HG03097 (cell line): ENCODE results near the gene CEP126.

ENCODE experiments used
- ATAC-seq: cut with Tn5 transposase; IDR thresholded peaks from one replicate; pipeline ENCODE4 v1.9.1; 2021; ENCODE audit not compliant: unreplicated experiment, low FRiP score

Gene CEP126

GRCh38 chr11:101914738-101915426 is at the start of gene CEP126:
Gene CEP126, plus strand, starts transcription at chr11:101915010. Its CDS starts 275 bp downstream, at chr11:101915285.
- ATAC-seq: peak; percentile 100

- ATAC-seq: no peak
Measured at GRCh38 chr11:101866619-101867491, 48.0 kb upstream of the CEP126 start.

- no peak for ATAC-seq
Measured at GRCh38 chr11:101867951-101868350, 46.9 kb upstream of the CEP126 start.

GRCh38 chr11:101870510-101870909 is 44.3 kb upstream of the CEP126 start:
- ATAC-seq: no peak

GRCh38 chr11:101872171-101872882 is 42.5 kb upstream of the CEP126 start:
- ATAC-seq: no peak

- ATAC-seq: no peak
Measured at GRCh38 chr11:101880222-101880621, 34.6 kb upstream of the CEP126 start.

- no peak for ATAC-seq
Measured at GRCh38 chr11:101881586-101881985, 33.2 kb upstream of the CEP126 start.

GRCh38 chr11:101885631-101886030 is 29.2 kb upstream of the CEP126 start:
- no peak for ATAC-seq

- no peak for ATAC-seq
Measured at GRCh38 chr11:101889767-101890166, 25.0 kb upstream of the CEP126 start.

GRCh38 chr11:101894505-101894904 is 20.3 kb upstream of the CEP126 start:
- no peak for ATAC-seq

- ATAC-seq: no peak
Measured at GRCh38 chr11:101907815-101908214, 7.0 kb upstream of the CEP126 start.

GRCh38 chr11:101909087-101909486 is 5.7 kb upstream of the CEP126 start:
- ATAC-seq: no peak

- ATAC-seq: no peak
Measured at GRCh38 chr11:101912823-101913284, 2.0 kb upstream of the CEP126 start.

GRCh38 chr11:101913656-101914055 is 1.2 kb upstream of the CEP126 start:
- no peak for ATAC-seq

- no peak for ATAC-seq
Measured at GRCh38 chr11:101914341-101914737, 471 bp upstream of the CEP126 start.

- ATAC-seq: no peak
Measured at GRCh38 chr11:101915791-101916291, 1.0 kb downstream of the CEP126 start.

GRCh38 chr11:101916422-101916821 is 1.6 kb downstream of the CEP126 start, which contains the start of gene ANGPTL5:
Gene ANGPTL5, minus strand, starts transcription at chr11:101916522. Its CDS starts 8,613 bp downstream, at chr11:101907909.
- no peak for ATAC-seq

- no peak for ATAC-seq
Measured at GRCh38 chr11:101917226-101917625, 2.4 kb downstream of the CEP126 start.

- ATAC-seq: no peak
Measured at GRCh38 chr11:101920992-101921391, 6.2 kb downstream of the CEP126 start.

GRCh38 chr11:101923554-101923953 is 8.7 kb downstream of the CEP126 start:
- no peak for ATAC-seq
